ENCODE measurements around the gene HGFAC.

Gene HGFAC

GRCh38 chr4:3472411-3473141, 30.8 kb downstream of the HGFAC start:
- no peak for FAIRE-seq
- no peak for TF ChIP-seq CTCF (IDR thresholded peaks at IDR 0.05; ENCODE audit: insufficient read depth, missing control alignments)
- DNase-seq (ENCODE audit: insufficient read length, low spot score), result no peak

GRCh38 chr4:3473181-3473950, 31.6 kb downstream of the HGFAC start:
- FAIRE-seq (no peak), DNase-seq (ENCODE audit: insufficient read length, low spot score) (no peak)
- no peak for TF ChIP-seq CTCF (IDR thresholded peaks at IDR 0.05; ENCODE audit: insufficient read depth, missing control alignments)

- no peak for FAIRE-seq
- no peak for TF ChIP-seq CTCF (IDR thresholded peaks at IDR 0.05; ENCODE audit: insufficient read depth, missing control alignments)
- no peak for DNase-seq (ENCODE audit: insufficient read length, low spot score)
Measured at GRCh38 chr4:3473996-3474765, 32.4 kb downstream of the HGFAC start.

GRCh38 chr4:3475041-3475712, 33.4 kb downstream of the HGFAC start:
- DNase-seq (ENCODE audit: insufficient read length, low spot score) (no peak), FAIRE-seq (no peak)
- no peak for TF ChIP-seq CTCF (IDR thresholded peaks at IDR 0.05; ENCODE audit: insufficient read depth, missing control alignments)

- no peak for TF ChIP-seq CTCF (IDR thresholded peaks at IDR 0.05; ENCODE audit: insufficient read depth, missing control alignments)
- no peak for FAIRE-seq
- no peak for DNase-seq (ENCODE audit: insufficient read length, low spot score)
Measured at GRCh38 chr4:3475713-3476260, 34.0 kb downstream of the HGFAC start.

- TF ChIP-seq CTCF (IDR thresholded peaks at IDR 0.05; ENCODE audit: insufficient read depth, missing control alignments), result no peak
- FAIRE-seq (no peak), DNase-seq (ENCODE audit: insufficient read length, low spot score) (no peak)
Measured at GRCh38 chr4:3476341-3476747, 34.6 kb downstream of the HGFAC start.
